Measurements from ENCODE around the gene LCA5.

Gene LCA5

DNA sequence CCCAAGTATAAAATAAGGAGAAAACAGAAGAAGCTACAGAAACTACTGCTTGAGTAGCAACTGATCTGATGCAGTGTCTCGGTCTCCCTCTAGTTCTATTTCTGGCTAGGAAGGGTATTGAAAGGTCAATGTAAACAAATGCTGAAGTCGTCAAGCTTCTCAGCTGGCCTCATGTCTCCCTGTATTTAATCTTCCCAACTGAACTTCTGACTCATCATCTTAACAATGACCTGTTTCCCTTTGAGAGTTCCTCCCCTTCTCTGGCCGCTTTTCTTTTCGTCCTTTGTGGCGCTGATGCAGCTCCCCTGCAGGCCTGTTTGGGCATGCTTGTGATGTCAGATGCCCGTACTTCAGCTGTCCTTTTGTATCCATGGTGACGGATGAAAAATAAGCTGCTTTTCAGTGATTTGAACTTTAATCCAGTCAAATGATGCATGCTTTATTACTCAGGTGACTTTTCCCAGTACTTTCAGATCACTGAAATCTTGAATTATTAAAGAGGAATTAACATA, 7.8 kb upstream of the LCA5 start (continued):
- TF ChIP-seq ZNF677 (tag by site-specific recombination; IDR thresholded peaks at IDR 0.05) (no peak), ZNF670 (tag by site-specific recombination; IDR thresholded peaks at IDR 0.05; ENCODE audit: low read depth) (no peak), ZNF2 (tag by site-specific recombination; IDR thresholded peaks at IDR 0.05) (peak; percentile 66), HOXC10 (CRISPR knock-in tag; IDR thresholded peaks at IDR 0.05) (no peak), ZFHX2 (tag by site-specific recombination; conservative IDR thresholded peaks at IDR 0.05) (no peak), SETDB1 (IDR thresholded peaks at IDR 0.05; ENCODE audit: insufficient read length, low read length) (peak; percentile 26), ZNF155 (tag by site-specific recombination; IDR thresholded peaks at IDR 0.05) (no peak), ZNF24 (tag by site-specific recombination; IDR thresholded peaks at IDR 0.05) (peak; percentile 86), SP2 (tag by site-specific recombination; IDR thresholded peaks at IDR 0.05) (peak; percentile 59), ZNF837 (tag by site-specific recombination; IDR thresholded peaks at IDR 0.05) (no peak), ZNF311 (tag by site-specific recombination; IDR thresholded peaks at IDR 0.05; ENCODE audit: borderline replicate concordance) (no peak), ZNF548 (tag by site-specific recombination; IDR thresholded peaks at IDR 0.05) (no peak), FEZF1 (tag by site-specific recombination; IDR thresholded peaks at IDR 0.05) (peak; percentile 59), ZNF610 (tag by site-specific recombination; IDR thresholded peaks at IDR 0.05; ENCODE audit: borderline replicate concordance) (peak; percentile 52; the same call in 1 of the 2 replicates), RBAK (tag by site-specific recombination; IDR thresholded peaks at IDR 0.05) (no peak), ZNF629 (tag by site-specific recombination; IDR thresholded peaks at IDR 0.05) (peak; percentile 98), ZNF248 (tag by site-specific recombination; IDR thresholded peaks at IDR 0.05) (no peak), ZNF776 (tag by site-specific recombination; IDR thresholded peaks at IDR 0.05; ENCODE audit: borderline replicate concordance) (no peak), YY2 (tag by site-specific recombination; IDR thresholded peaks at IDR 0.05) (no peak), SCRT2 (tag by site-specific recombination; IDR thresholded peaks at IDR 0.05) (peak; percentile 94), ZFP41 (tag by site-specific recombination; IDR thresholded peaks at IDR 0.05; ENCODE audit: borderline replicate concordance) (no peak), TRIM28 (IDR thresholded peaks at IDR 0.05; ENCODE audit: borderline replicate concordance, low read length) (peak; percentile 99), ZNF426 (tag by site-specific recombination; IDR thresholded peaks at IDR 0.05) (no peak), ZBTB17 (tag by site-specific recombination; IDR thresholded peaks at IDR 0.05) (peak; percentile 90)
- TF ChIP-seq, protein P1, sequence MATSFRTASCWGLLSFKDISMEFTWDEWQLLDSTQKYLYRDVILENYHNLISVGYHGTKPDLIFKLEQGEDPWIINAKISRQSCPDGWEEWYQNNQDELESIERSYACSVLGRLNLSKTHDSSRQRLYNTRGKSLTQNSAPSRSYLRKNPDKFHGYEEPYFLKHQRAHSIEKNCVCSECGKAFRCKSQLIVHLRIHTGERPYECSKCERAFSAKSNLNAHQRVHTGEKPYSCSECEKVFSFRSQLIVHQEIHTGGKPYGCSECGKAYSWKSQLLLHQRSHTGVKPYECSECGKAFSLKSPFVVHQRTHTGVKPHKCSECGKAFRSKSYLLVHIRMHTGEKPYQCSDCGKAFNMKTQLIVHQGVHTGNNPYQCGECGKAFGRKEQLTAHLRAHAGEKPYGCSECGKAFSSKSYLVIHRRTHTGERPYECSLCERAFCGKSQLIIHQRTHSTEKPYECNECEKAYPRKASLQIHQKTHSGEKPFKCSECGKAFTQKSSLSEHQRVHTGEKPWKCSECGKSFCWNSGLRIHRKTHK (tag by site-specific recombination; IDR thresholded peaks at IDR 0.05), result no peak
- TF ChIP-seq, protein P2, sequence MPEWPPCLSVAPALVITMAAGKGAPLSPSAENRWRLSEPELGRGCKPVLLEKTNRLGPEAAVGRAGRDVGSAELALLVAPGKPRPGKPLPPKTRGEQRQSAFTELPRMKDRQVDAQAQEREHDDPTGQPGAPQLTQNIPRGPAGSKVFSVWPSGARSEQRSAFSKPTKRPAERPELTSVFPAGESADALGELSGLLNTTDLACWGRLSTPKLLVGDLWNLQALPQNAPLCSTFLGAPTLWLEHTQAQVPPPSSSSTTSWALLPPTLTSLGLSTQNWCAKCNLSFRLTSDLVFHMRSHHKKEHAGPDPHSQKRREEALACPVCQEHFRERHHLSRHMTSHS (tag by site-specific recombination; IDR thresholded peaks at IDR 0.05), result no peak
- TF ChIP-seq, protein P3, sequence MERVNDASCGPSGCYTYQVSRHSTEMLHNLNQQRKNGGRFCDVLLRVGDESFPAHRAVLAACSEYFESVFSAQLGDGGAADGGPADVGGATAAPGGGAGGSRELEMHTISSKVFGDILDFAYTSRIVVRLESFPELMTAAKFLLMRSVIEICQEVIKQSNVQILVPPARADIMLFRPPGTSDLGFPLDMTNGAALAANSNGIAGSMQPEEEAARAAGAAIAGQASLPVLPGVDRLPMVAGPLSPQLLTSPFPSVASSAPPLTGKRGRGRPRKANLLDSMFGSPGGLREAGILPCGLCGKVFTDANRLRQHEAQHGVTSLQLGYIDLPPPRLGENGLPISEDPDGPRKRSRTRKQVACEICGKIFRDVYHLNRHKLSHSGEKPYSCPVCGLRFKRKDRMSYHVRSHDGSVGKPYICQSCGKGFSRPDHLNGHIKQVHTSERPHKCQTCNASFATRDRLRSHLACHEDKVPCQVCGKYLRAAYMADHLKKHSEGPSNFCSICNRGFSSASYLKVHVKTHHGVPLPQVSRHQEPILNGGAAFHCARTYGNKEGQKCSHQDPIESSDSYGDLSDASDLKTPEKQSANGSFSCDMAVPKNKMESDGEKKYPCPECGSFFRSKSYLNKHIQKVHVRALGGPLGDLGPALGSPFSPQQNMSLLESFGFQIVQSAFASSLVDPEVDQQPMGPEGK (tag by site-specific recombination; IDR thresholded peaks at IDR 0.05), result peak; percentile 50; the same call in 1 of the 2 replicates
- TF ChIP-seq, protein P4, sequence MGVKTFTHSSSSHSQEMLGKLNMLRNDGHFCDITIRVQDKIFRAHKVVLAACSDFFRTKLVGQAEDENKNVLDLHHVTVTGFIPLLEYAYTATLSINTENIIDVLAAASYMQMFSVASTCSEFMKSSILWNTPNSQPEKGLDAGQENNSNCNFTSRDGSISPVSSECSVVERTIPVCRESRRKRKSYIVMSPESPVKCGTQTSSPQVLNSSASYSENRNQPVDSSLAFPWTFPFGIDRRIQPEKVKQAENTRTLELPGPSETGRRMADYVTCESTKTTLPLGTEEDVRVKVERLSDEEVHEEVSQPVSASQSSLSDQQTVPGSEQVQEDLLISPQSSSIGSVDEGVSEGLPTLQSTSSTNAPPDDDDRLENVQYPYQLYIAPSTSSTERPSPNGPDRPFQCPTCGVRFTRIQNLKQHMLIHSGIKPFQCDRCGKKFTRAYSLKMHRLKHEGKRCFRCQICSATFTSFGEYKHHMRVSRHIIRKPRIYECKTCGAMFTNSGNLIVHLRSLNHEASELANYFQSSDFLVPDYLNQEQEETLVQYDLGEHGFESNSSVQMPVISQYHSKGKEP (tag by site-specific recombination; IDR thresholded peaks at IDR 0.05), result peak; percentile 76
- TF ChIP-seq, protein P5, sequence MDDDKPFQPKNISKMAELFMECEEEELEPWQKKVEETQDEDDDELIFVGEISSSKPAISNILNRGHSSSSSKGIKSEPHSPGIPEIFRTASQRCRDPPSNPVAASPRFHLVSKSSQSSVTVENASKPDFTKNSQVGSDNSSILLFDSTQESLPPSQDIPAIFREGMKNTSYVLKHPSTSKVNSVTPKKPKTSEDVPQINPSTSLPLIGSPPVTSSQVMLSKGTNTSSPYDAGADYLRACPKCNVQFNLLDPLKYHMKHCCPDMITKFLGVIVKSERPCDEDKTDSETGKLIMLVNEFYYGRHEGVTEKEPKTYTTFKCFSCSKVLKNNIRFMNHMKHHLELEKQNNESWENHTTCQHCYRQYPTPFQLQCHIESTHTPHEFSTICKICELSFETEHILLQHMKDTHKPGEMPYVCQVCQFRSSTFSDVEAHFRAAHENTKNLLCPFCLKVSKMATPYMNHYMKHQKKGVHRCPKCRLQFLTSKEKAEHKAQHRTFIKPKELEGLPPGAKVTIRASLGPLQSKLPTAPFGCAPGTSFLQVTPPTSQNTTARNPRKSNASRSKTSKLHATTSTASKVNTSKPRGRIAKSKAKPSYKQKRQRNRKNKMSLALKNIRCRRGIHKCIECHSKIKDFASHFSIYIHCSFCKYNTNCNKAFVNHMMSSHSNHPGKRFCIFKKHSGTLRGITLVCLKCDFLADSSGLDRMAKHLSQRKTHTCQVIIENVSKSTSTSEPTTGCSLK (tag by site-specific recombination; IDR thresholded peaks at IDR 0.05), result no peak
- TF ChIP-seq, protein P6, sequence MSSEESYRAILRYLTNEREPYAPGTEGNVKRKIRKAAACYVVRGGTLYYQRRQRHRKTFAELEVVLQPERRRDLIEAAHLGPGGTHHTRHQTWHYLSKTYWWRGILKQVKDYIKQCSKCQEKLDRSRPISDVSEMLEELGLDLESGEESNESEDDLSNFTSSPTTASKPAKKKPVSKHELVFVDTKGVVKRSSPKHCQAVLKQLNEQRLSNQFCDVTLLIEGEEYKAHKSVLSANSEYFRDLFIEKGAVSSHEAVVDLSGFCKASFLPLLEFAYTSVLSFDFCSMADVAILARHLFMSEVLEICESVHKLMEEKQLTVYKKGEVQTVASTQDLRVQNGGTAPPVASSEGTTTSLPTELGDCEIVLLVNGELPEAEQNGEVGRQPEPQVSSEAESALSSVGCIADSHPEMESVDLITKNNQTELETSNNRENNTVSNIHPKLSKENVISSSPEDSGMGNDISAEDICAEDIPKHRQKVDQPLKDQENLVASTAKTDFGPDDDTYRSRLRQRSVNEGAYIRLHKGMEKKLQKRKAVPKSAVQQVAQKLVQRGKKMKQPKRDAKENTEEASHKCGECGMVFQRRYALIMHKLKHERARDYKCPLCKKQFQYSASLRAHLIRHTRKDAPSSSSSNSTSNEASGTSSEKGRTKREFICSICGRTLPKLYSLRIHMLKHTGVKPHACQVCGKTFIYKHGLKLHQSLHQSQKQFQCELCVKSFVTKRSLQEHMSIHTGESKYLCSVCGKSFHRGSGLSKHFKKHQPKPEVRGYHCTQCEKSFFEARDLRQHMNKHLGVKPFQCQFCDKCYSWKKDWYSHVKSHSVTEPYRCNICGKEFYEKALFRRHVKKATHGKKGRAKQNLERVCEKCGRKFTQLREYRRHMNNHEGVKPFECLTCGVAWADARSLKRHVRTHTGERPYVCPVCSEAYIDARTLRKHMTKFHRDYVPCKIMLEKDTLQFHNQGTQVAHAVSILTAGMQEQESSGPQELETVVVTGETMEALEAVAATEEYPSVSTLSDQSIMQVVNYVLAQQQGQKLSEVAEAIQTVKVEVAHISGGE (tag by site-specific recombination; conservative IDR thresholded peaks at IDR 0.05; ENCODE audit: low read depth), result 0 out of 2 replicates have a peak, but pooled peaks have one; percentile 16

All from HEK293 (cell line).